ENCODE measurements around the gene ARMC5. TPM values are rescaled to one million over a fixed set of nuclear protein-coding genes. Genes with fewer than 3 reads are reported as not detected.

The ARMC5 gene
- total RNA-seq, 4 donors from 2014 or later, result 9.7 to 24.3 (median 17.9) TPM

GRCh38 chr16:31429314-31429713, 30.0 kb upstream of the ARMC5 start:
- H3K9me3 ChIP-seq, result no peaks in the 10 kb centered on the region
- peaks cover 16% of the 10 kb centered on the region for H3K4me1 ChIP-seq
- H3K36me3 ChIP-seq, result no peaks in the 10 kb centered on the region
- H3K27me3 ChIP-seq, result no peaks in the 10 kb centered on the region
- H3K27ac ChIP-seq, result no peak overlapping the region
- no peak for TF ChIP-seq POLR2A (IDR thresholded peaks at IDR 0.05)
- no peak for TF ChIP-seq CTCF (IDR thresholded peaks at IDR 0.05)
- TF ChIP-seq POLR2AphosphoS5 (IDR thresholded peaks at IDR 0.05), result no peak
- no peak for TF ChIP-seq EP300 (IDR thresholded peaks at IDR 0.05)
- WGBS, result 4% methylated on average over 1 of the region's 1 CpG
- no peak overlapping the region for H3K4me3 ChIP-seq
- no peak for DNase-seq (ENCODE audit: low spot score in 2 of 2)

- H3K36me3 ChIP-seq, result no peaks in the 10 kb centered on the region
- no peak for DNase-seq (ENCODE audit: low spot score in 2 of 2)
- WGBS, result 95% methylated on average over 3 of the region's 3 CpGs
- no peaks in the 10 kb centered on the region for H3K27me3 ChIP-seq
- H3K9me3 ChIP-seq, result no peaks in the 10 kb centered on the region
- peaks cover 16% of the 10 kb centered on the region for H3K4me1 ChIP-seq
- H3K4me3 ChIP-seq, result no peak overlapping the region
- no peak overlapping the region for H3K27ac ChIP-seq
- TF ChIP-seq CTCF (IDR thresholded peaks at IDR 0.05) (no peak), POLR2AphosphoS5 (IDR thresholded peaks at IDR 0.05) (no peak), POLR2A (IDR thresholded peaks at IDR 0.05) (no peak), EP300 (IDR thresholded peaks at IDR 0.05) (no peak)
Observed at GRCh38 chr16:31429796-31430195, 29.5 kb upstream of the ARMC5 start.

- no peaks in the 10 kb centered on the region for H3K27me3 ChIP-seq
- no peak overlapping the region for H3K4me3 ChIP-seq
- TF ChIP-seq POLR2AphosphoS5 (IDR thresholded peaks at IDR 0.05) (no peak), EP300 (IDR thresholded peaks at IDR 0.05) (no peak), CTCF (IDR thresholded peaks at IDR 0.05) (no peak), POLR2A (IDR thresholded peaks at IDR 0.05) (no peak)
- H3K4me1 ChIP-seq, result peaks cover 16% of the 10 kb centered on the region
- 62% methylated on average over 5 of the region's 5 CpGs for WGBS
- H3K27ac ChIP-seq, result no peak overlapping the region
- H3K9me3 ChIP-seq, result no peaks in the 10 kb centered on the region
- DNase-seq (ENCODE audit: low spot score in 2 of 2), result no peak
- H3K36me3 ChIP-seq, result no peaks in the 10 kb centered on the region
Observed at GRCh38 chr16:31430380-31431052, 28.8 kb upstream of the ARMC5 start.

GRCh38 chr16:31435341-31436220, 23.7 kb upstream of the ARMC5 start:
- no peaks in the 10 kb centered on the region for H3K27me3 ChIP-seq
- H3K27ac ChIP-seq, result no peak overlapping the region
- H3K9me3 ChIP-seq, result no peaks in the 10 kb centered on the region
- H3K4me1 ChIP-seq, result no peaks in the 10 kb centered on the region
- no peak overlapping the region for H3K4me3 ChIP-seq
- no peaks in the 10 kb centered on the region for H3K36me3 ChIP-seq
- 93% methylated on average over 18 of the region's 47 CpGs for WGBS
- TF ChIP-seq CTCF (IDR thresholded peaks at IDR 0.05) (no peak), EP300 (IDR thresholded peaks at IDR 0.05) (no peak), POLR2A (IDR thresholded peaks at IDR 0.05) (no peak), POLR2AphosphoS5 (IDR thresholded peaks at IDR 0.05) (no peak)
- DNase-seq (ENCODE audit: low spot score in 2 of 2), result no peak
